ENCODE results near the gene IQCE.

DNA sequence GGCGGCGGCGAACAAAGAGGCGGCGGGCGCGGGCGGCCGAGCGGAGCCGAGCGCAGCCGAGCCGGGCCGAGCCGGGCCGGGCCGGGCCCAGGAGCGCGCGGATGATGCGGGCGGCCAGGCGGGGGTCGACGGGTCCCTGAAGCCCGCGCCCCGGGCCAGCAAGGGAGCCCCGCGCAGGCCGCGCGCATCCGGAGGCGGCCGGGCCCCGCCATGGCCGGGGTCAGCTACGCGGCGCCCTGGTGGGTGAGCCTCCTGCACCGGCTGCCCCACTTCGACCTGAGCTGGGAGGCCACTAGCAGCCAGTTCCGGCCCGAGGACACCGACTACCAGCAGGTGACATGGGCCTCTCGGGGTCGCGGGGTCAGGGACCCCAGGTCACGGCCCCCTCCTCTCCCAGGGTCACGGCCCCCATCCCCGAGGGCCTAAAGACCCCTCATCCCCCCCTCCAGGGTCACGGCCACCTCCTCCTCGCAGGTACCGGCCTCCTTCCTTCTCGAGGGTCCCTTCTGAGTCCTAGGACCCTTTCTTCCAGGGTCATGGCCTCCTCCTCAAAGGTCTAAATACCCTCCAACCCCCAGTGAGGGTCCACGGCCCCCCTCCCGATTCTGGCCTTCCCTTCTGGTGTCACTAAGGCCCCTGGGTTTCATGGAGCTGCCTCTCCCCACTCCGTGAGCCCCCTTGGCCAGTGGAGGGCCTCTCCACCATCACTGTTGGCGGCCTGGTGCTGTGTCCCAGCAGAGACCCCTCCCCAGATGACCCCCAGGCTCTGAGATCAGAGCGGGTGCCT lies 73.4 kb downstream of the IQCE start, which contains the start of gene TTYH3:
- TF ChIP-seq, protein P1, sequence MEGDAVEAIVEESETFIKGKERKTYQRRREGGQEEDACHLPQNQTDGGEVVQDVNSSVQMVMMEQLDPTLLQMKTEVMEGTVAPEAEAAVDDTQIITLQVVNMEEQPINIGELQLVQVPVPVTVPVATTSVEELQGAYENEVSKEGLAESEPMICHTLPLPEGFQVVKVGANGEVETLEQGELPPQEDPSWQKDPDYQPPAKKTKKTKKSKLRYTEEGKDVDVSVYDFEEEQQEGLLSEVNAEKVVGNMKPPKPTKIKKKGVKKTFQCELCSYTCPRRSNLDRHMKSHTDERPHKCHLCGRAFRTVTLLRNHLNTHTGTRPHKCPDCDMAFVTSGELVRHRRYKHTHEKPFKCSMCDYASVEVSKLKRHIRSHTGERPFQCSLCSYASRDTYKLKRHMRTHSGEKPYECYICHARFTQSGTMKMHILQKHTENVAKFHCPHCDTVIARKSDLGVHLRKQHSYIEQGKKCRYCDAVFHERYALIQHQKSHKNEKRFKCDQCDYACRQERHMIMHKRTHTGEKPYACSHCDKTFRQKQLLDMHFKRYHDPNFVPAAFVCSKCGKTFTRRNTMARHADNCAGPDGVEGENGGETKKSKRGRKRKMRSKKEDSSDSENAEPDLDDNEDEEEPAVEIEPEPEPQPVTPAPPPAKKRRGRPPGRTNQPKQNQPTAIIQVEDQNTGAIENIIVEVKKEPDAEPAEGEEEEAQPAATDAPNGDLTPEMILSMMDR (IDR thresholded peaks at IDR 0.05), result no peak
- TF ChIP-seq SIN3A (IDR thresholded peaks at IDR 0.05; ENCODE audit: borderline replicate concordance, insufficient read depth, low read depth, low read length) (peak; percentile 73; the same call in 1 of the 2 replicates), TCF7L2 (IDR thresholded peaks at IDR 0.05; ENCODE audit: low read depth, low read length) (peak; percentile 77), POLR2AphosphoS5 (IDR thresholded peaks at IDR 0.05; ENCODE audit: low read depth, low read length) (no peak)
- TF ChIP-seq, protein P2, sequence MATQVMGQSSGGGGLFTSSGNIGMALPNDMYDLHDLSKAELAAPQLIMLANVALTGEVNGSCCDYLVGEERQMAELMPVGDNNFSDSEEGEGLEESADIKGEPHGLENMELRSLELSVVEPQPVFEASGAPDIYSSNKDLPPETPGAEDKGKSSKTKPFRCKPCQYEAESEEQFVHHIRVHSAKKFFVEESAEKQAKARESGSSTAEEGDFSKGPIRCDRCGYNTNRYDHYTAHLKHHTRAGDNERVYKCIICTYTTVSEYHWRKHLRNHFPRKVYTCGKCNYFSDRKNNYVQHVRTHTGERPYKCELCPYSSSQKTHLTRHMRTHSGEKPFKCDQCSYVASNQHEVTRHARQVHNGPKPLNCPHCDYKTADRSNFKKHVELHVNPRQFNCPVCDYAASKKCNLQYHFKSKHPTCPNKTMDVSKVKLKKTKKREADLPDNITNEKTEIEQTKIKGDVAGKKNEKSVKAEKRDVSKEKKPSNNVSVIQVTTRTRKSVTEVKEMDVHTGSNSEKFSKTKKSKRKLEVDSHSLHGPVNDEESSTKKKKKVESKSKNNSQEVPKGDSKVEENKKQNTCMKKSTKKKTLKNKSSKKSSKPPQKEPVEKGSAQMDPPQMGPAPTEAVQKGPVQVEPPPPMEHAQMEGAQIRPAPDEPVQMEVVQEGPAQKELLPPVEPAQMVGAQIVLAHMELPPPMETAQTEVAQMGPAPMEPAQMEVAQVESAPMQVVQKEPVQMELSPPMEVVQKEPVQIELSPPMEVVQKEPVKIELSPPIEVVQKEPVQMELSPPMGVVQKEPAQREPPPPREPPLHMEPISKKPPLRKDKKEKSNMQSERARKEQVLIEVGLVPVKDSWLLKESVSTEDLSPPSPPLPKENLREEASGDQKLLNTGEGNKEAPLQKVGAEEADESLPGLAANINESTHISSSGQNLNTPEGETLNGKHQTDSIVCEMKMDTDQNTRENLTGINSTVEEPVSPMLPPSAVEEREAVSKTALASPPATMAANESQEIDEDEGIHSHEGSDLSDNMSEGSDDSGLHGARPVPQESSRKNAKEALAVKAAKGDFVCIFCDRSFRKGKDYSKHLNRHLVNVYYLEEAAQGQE (IDR thresholded peaks at IDR 0.05; ENCODE audit: insufficient read depth in 1 of 2, low read depth in 2 of 2, low read length in 1 of 2), result no peak
